Body of pancreas (tissue), 4 donors: Measurements from ENCODE around the gene TEX13A. TPM values are rescaled to one million over a fixed set of nuclear protein-coding genes. Genes with fewer than 3 reads are reported as not detected.

Experiments
- ATAC-seq: fragments of 150-250 bp; one replicate; pipeline ENCODE4 v1.9.1; 2016
- DNase-seq, 4 donors: peaks; one replicate each; pipeline ENCODE4 v3.0.0-alpha.2; 2019
- H3K27ac ChIP-seq, 4 donors: fragments of 200-600 bp; sonication (generic); 1 replicate in 3 of 4; 2 replicates in 1 of 4; pipeline versions ENCODE4 v1.5.1 to v1.6.1; 2016 to 2019; ENCODE audit warnings: mild to moderate bottlenecking in 1 of 4, mixed read lengths in 1 of 4, moderate library complexity in 1 of 4
- H3K27me3 ChIP-seq, 2 donors: fragments of 200-600 bp; sonication (generic); one replicate each; pipeline ENCODE4 v1.6.0; 2016; ENCODE audit warnings: mild to moderate bottlenecking in 1 of 2
- H3K36me3 ChIP-seq, 2 donors: fragments of 200-600 bp; sonication (generic); replicated peaks in 1 of 2; 2 replicates each; pipeline ENCODE4 v1.5.1; 2016; ENCODE audit warnings: low read depth in 2 of 2; ENCODE audit not compliant: insufficient read depth in 1 of 2
- H3K4me1 ChIP-seq: fragments of 200-600 bp; sonication (generic); one replicate; pipeline ENCODE4 v1.6.0; 2016
- H3K4me3 ChIP-seq, 2 donors: fragments of 200-600 bp; sonication (generic); 1 replicate in 1 of 2; 2 replicates in 1 of 2; pipeline ENCODE4 v1.5.1; 2016 to 2019
- H3K9me3 ChIP-seq, 3 donors: fragments of 200-600 bp; sonication (generic); 1 replicate in 2 of 3; 2 replicates in 1 of 3; pipeline ENCODE4 v1.5.1; 2016
- CTCF ChIP-seq, 7 experiments: fragments of 450-650 bp in 4 of 7; fragments of 200-600 bp in 3 of 7; sonication (generic) in 3 of 7; IDR thresholded peaks; one replicate each; pipeline ENCODE4 v1.5.1; 2016 to 2019; ENCODE audit warnings: antibody characterized with exemption in 7 of 7
- POLR2A ChIP-seq, 3 donors: fragments of 450-650 bp; IDR thresholded peaks; one replicate each; pipeline ENCODE4 v1.6.1; 2016; ENCODE audit warnings: antibody characterized with exemption in 3 of 3, mild to moderate bottlenecking in 2 of 3
- WGBS, 2 donors: methylation state at CpG; one replicate each; pipeline ENCODE4 v1.1.5; 2017; 5-methylcytosine and 5-hydroxymethylcytosine counted together
- intact Hi-C: fragments of 100-400 bp; cut with DNase I; formaldehyde crosslinking; loops from one replicate; pipeline ENCODE4 v1.15.1; 2023
- total RNA-seq, 2 donors: library from RNA; depleted of rRNA; stranded (reverse); fragments of >200 nt; gene quantifications; one replicate each; pipeline ENCODE4 v1.1.0, GENCODE V29; 2016

TEX13A gene
- total RNA-seq = not detected

DNA sequence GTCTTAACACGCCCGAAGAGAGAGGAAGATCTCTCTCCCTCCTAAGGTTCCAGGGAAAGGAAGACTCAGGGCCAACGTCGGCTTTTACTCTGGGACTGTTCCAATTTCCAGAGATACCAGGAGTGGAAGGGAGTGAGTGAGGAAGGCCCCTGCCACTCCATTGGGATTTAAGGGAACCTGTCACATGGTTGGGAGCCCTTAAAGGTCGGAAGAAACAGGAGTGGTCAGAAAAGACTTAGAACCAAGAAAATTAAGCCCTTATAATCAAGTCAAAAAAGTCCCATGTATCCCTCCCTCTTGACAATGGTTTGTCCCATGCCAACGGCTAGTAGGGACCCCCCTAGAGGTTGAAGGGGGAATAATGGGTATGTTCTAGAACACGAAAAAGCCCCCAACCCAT lies at the start of gene TEX13A:
TSS of gene TEX13A (minus strand) at position 59 of the 400 bp plus-strand sequence. CDS start 297 bp downstream, outside the sequence.
- Histone ChIP-seq H3K4me1 (no peaks in the 10 kb centered on the region), H3K4me3 (no peak within 1 kb of the TSS), H3K9me3 (no peaks in the 10 kb centered on the region), H3K27me3 (no peaks in the 10 kb centered on the region), H3K27ac (no peak within 1 kb of the TSS), H3K36me3 (no peaks in the 10 kb centered on the region)
- 73 to 76% methylated on average over 5 to 6 of the region's 7 CpGs for WGBS, 2 donors
- TF ChIP-seq POLR2A (IDR thresholded peaks at IDR 0.05) = no peak
- no peak for TF ChIP-seq CTCF (IDR thresholded peaks at IDR 0.05)
- no peak for DNase-seq
- no peak for ATAC-seq
- intact Hi-C loops = no loop called here

DNA sequence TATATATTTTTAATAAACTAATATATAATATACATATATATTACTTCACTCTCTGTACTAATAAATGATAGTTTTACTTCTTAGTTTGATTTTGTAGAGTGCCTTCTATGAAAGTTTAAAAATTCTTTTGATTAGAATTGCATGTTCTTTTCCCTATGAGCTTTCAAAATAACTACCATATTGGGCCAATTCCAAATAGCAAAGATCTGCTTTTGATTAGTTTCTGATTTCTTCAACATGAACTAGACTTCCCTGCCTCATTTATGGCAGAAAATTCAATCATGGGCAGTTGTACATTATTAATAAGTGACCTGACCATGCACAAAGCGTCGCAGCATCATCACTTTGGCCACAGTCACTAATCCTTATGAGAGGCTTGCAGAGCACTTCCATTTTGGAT lies 48.9 kb upstream of the TEX13A start:
- Histone ChIP-seq H3K9me3 (no peaks in the 10 kb centered on the region), H3K36me3 (no peaks in the 10 kb centered on the region), H3K27me3 (no peaks in the 10 kb centered on the region), H3K4me1 (no peaks in the 10 kb centered on the region), H3K4me3 (no peak overlapping the region), H3K27ac (no peak overlapping the region)
- DNase-seq (no peak), ATAC-seq (no peak)
- intact Hi-C loops = no loop called here
- TF ChIP-seq POLR2A (IDR thresholded peaks at IDR 0.05) (no peak), CTCF (IDR thresholded peaks at IDR 0.05) (no peak)
- WGBS, 2 donors = 84 to 100% methylated on average over 2 of the region's 2 CpGs

DNA sequence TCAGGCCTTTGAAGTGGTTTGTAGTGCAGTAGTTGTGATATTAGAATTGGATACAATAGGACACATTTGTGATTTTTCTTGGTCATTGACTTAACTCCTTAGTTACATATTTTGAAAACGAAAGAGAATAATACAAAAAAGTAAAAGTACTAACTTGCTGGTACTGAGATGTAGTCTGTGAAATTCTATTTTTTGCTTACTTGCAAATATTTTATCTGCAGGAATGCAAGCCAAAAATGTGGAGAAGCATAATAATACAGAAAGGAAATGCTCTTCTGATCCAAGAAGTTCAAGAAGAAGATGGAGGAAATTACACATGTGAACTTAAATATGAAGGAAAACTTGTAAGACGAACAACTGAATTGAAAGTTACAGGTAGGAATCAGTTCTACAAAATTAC lies 46.7 kb upstream of the TEX13A start:
- Histone ChIP-seq H3K4me3 (no peak overlapping the region), H3K36me3 (no peaks in the 10 kb centered on the region), H3K9me3 (no peaks in the 10 kb centered on the region), H3K27ac (no peak overlapping the region), H3K27me3 (no peaks in the 10 kb centered on the region), H3K4me1 (no peaks in the 10 kb centered on the region)
- ATAC-seq (no peak), DNase-seq (no peak)
- TF ChIP-seq POLR2A (IDR thresholded peaks at IDR 0.05) = no peak
- 53 to 63% methylated on average over 2 of the region's 2 CpGs for WGBS, 2 donors
- intact Hi-C loops = no loop called here

GRCh38 chrX:105266456-105266855 lies 46.0 kb upstream of the TEX13A start:
- Histone ChIP-seq H3K27ac (no peak overlapping the region), H3K4me1 (no peaks in the 10 kb centered on the region), H3K4me3 (no peak overlapping the region), H3K36me3 (no peaks in the 10 kb centered on the region), H3K27me3 (no peaks in the 10 kb centered on the region), H3K9me3 (no peaks in the 10 kb centered on the region)
- ATAC-seq (no peak), DNase-seq (no peak)
- intact Hi-C loops = no loop called here
- TF ChIP-seq POLR2A (IDR thresholded peaks at IDR 0.05) (no peak), CTCF (IDR thresholded peaks at IDR 0.05) (no peak)
- WGBS, 2 donors = 86 to 87% methylated on average over 1 of the region's 1 CpG

DNA sequence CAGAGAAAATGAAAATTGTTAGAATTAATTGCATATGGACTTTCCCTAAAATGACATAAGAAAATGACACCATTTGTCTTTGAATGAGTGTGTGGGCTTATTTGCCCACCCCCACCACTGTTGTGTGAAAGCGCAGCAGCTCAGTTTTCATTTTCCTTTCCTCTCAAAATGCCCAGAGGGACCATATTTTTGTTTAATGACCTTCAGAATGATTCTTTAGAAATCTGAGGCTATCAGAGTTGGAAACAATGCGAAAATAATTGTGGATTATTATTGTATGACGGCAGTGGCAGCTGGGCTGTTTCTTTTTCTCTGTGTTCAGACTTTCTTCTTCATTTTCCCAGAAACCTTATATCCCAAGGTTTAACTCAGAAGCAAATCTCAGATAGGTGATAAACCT lies 44.6 kb upstream of the TEX13A start:
- no peak for ATAC-seq
- no peaks in the 10 kb centered on the region for H3K9me3 ChIP-seq
- H3K27me3 ChIP-seq = no peaks in the 10 kb centered on the region
- WGBS, 2 donors = 58 to 67% methylated on average over 3 of the region's 3 CpGs
- intact Hi-C loops = no loop called here
- no peaks in the 10 kb centered on the region for H3K4me1 ChIP-seq
- DNase-seq = no peak
- no peak overlapping the region for H3K4me3 ChIP-seq
- TF ChIP-seq POLR2A (IDR thresholded peaks at IDR 0.05) (no peak), CTCF (IDR thresholded peaks at IDR 0.05) (no peak)
- no peak overlapping the region for H3K27ac ChIP-seq
- H3K36me3 ChIP-seq = no peaks in the 10 kb centered on the region
